ENCODE measurements around the gene C19orf25. TPM values are rescaled to one million over a fixed set of nuclear protein-coding genes. Genes with fewer than 3 reads are reported as not detected.

C19orf25 gene
- total RNA-seq, 2 donors from 2014 or later = 54.0 to 93.0 TPM

- intact Hi-C loops (cut with DNase I) = no loop called here
- Histone ChIP-seq H3K27me3 (replicated peaks; ENCODE audit: insufficient read depth) (peaks cover 2% of the 10 kb centered on the region), H3K9me3 (no peaks in the 10 kb centered on the region), H3K4me3 (no peak overlapping the region), H3K4me1 (replicated peaks) (no peaks in the 10 kb centered on the region), H3K36me3 (no peaks in the 10 kb centered on the region), H3K27ac (no peak overlapping the region)
- 76% methylated on average over 25 of the region's 25 CpGs for whole genome bisulfite sequencing
- no peak for DNase-seq (ENCODE audit: low spot score)
- TF ChIP-seq POLR2A (IDR thresholded peaks at IDR 0.05) (no peak), POLR2AphosphoS5 (IDR thresholded peaks at IDR 0.05) (no peak), CTCF (IDR thresholded peaks at IDR 0.05) (no peak)
Observed at GRCh38 chr19:1497578-1498235, 18.7 kb upstream of the C19orf25 start.

- Histone ChIP-seq H3K4me3 (no peak overlapping the region), H3K27ac (no peak overlapping the region), H3K36me3 (no peaks in the 10 kb centered on the region), H3K9me3 (no peaks in the 10 kb centered on the region), H3K27me3 (replicated peaks; ENCODE audit: insufficient read depth) (no peaks in the 10 kb centered on the region), H3K4me1 (replicated peaks) (no peaks in the 10 kb centered on the region)
- TF ChIP-seq CTCF (IDR thresholded peaks at IDR 0.05) = no peak
- no peak for TF ChIP-seq POLR2AphosphoS5 (IDR thresholded peaks at IDR 0.05)
- no peak for TF ChIP-seq POLR2A (IDR thresholded peaks at IDR 0.05)
- WGBS = 67% methylated on average over 37 of the region's 39 CpGs
- no peak for DNase-seq (ENCODE audit: low spot score)
- intact Hi-C loops (cut with DNase I) = no loop called here
Observed at GRCh38 chr19:1496714-1497577, 17.9 kb upstream of the C19orf25 start.

- no peaks in the 10 kb centered on the region for H3K4me1 ChIP-seq (replicated peaks)
- H3K27ac ChIP-seq = no peak overlapping the region
- H3K36me3 ChIP-seq = no peaks in the 10 kb centered on the region
- WGBS = 65% methylated on average over 38 of the region's 40 CpGs
- no peak for DNase-seq (ENCODE audit: low spot score)
- intact Hi-C loops (cut with DNase I) = no loop called here
- H3K27me3 ChIP-seq (replicated peaks; ENCODE audit: insufficient read depth) = no peaks in the 10 kb centered on the region
- TF ChIP-seq POLR2A (IDR thresholded peaks at IDR 0.05) (no peak), POLR2AphosphoS5 (IDR thresholded peaks at IDR 0.05) (no peak), CTCF (IDR thresholded peaks at IDR 0.05) (no peak)
- no peak overlapping the region for H3K4me3 ChIP-seq
- H3K9me3 ChIP-seq = no peaks in the 10 kb centered on the region
Observed at GRCh38 chr19:1495799-1496713, 17.0 kb upstream of the C19orf25 start.

GRCh38 chr19:1495051-1495798, 16.2 kb upstream of the C19orf25 start:
- H3K4me1 ChIP-seq (replicated peaks) = no peaks in the 10 kb centered on the region
- DNase-seq (ENCODE audit: low spot score) = no peak
- TF ChIP-seq POLR2A (IDR thresholded peaks at IDR 0.05) (no peak), POLR2AphosphoS5 (IDR thresholded peaks at IDR 0.05) (no peak), CTCF (IDR thresholded peaks at IDR 0.05) (no peak)
- H3K4me3 ChIP-seq = no peak overlapping the region
- no peak overlapping the region for H3K27ac ChIP-seq
- intact Hi-C loops (cut with DNase I) = no loop called here
- 88% methylated on average over 36 of the region's 37 CpGs for WGBS
- H3K36me3 ChIP-seq = no peaks in the 10 kb centered on the region
- no peaks in the 10 kb centered on the region for H3K27me3 ChIP-seq (replicated peaks; ENCODE audit: insufficient read depth)
- no peaks in the 10 kb centered on the region for H3K9me3 ChIP-seq

All from prostate gland (tissue), 2 donors.